Sigmoid colon (tissue), 7 donors: ENCODE measurements around the gene SYT8. TPM values are rescaled to one million over a fixed set of nuclear protein-coding genes. Genes with fewer than 3 reads are reported as not detected.
"Not testable (repeated sequence)": the region's sequence is repeated elsewhere in the genome, so short reads cannot be mapped to it uniquely, and the experiment has no call there.

ENCODE experiments used
- DNase-seq: peaks from one replicate; pipeline ENCODE4 v3.0.0-alpha.2; 2019
- H3K27ac ChIP-seq, 4 donors: fragments of 200-600 bp; sonication (generic); one replicate each; pipeline ENCODE4 v1.5.1; 2016 to 2019; ENCODE audit warnings: mild to moderate bottlenecking in 1 of 4
- H3K27me3 ChIP-seq, 3 donors: fragments of 200-600 bp; sonication (generic); one replicate each; pipeline ENCODE4 v1.5.1; 2019; ENCODE audit warnings: mild to moderate bottlenecking in 1 of 3
- H3K36me3 ChIP-seq, 4 donors: fragments of 200-600 bp; sonication (generic); one replicate each; pipeline ENCODE4 v1.5.1; 2016 to 2019
- H3K4me1 ChIP-seq, 4 donors: fragments of 200-600 bp; sonication (generic); one replicate each; pipeline ENCODE4 v1.5.1; 2017 to 2019
- H3K4me3 ChIP-seq, 4 donors: fragments of 200-600 bp; sonication (generic); one replicate each; pipeline ENCODE4 v1.5.1; 2017 to 2019; ENCODE audit warnings: mild to moderate bottlenecking in 2 of 4, moderate library complexity in 1 of 4
- H3K9me3 ChIP-seq, 4 donors: fragments of 200-600 bp in 3 of 4; sonication (generic) in 3 of 4; one replicate each; pipeline versions ENCODE4 v1.5.1 to v1.6.1; 2013 to 2019
- EP300 ChIP-seq, 4 donors: sonication (generic); formaldehyde crosslinking; IDR thresholded peaks; one replicate each; pipeline ENCODE4 v1.6.1; 2017; ENCODE audit warnings: antibody characterized with exemption in 4 of 4
- POLR2A ChIP-seq, 2 donors: fragments of 450-650 bp; IDR thresholded peaks; one replicate each; pipeline ENCODE4 v1.6.1; 2016; ENCODE audit warnings: antibody characterized with exemption in 2 of 2, mild to moderate bottlenecking in 2 of 2, moderate library complexity in 2 of 2
- POLR2AphosphoS5 ChIP-seq, 4 donors: sonication (generic); formaldehyde crosslinking; IDR thresholded peaks; one replicate each; pipeline ENCODE4 v1.6.1; 2017; ENCODE audit warnings: antibody characterized with exemption in 4 of 4
- WGBS, 2 donors: extraction: QIAGEN DNeasy Blood & Tissue Kit; methylation state at CpG; one replicate each; pipeline ENCODE4 v1.1.7; 2013; 5-methylcytosine and 5-hydroxymethylcytosine counted together
- intact Hi-C: fragments of 100-400 bp; cut with DNase I; formaldehyde crosslinking; loops from one replicate; pipeline ENCODE4 v1.15.1; 2023
- polyA plus RNA-seq, 3 donors: library from polyadenylated mRNA; stranded (reverse); fragments of 200-250 nt; gene quantifications; one replicate each; pipeline ENCODE4 v1.2.3, GENCODE V29; 2013
- total RNA-seq, 4 donors: library from RNA; depleted of rRNA; stranded (reverse); fragments of >200 nt; gene quantifications; one replicate each; pipeline ENCODE4 v1.1.0, GENCODE V29; 2016
- TF ChIP-seq, protein P1 (sequence below), 4 experiments: fragments of 450-650 bp in 3 of 4; fragments of 200-600 bp in 1 of 4; IDR thresholded peaks; one replicate each; pipeline ENCODE4 v1.5.1; 2016 to 2019; ENCODE audit warnings: antibody characterized with exemption in 4 of 4, mild to moderate bottlenecking in 3 of 4, moderate library complexity in 2 of 4
- donor health status: healthy with polysubstance abuse.
- donor health status: Bipolar disorder and iron deficiency.
- donor health status: healthy.

Gene SYT8
- total and polyA plus RNA-seq, 7 donors: 1.8 to 5.4 TPM; not detected in 5

DNA sequence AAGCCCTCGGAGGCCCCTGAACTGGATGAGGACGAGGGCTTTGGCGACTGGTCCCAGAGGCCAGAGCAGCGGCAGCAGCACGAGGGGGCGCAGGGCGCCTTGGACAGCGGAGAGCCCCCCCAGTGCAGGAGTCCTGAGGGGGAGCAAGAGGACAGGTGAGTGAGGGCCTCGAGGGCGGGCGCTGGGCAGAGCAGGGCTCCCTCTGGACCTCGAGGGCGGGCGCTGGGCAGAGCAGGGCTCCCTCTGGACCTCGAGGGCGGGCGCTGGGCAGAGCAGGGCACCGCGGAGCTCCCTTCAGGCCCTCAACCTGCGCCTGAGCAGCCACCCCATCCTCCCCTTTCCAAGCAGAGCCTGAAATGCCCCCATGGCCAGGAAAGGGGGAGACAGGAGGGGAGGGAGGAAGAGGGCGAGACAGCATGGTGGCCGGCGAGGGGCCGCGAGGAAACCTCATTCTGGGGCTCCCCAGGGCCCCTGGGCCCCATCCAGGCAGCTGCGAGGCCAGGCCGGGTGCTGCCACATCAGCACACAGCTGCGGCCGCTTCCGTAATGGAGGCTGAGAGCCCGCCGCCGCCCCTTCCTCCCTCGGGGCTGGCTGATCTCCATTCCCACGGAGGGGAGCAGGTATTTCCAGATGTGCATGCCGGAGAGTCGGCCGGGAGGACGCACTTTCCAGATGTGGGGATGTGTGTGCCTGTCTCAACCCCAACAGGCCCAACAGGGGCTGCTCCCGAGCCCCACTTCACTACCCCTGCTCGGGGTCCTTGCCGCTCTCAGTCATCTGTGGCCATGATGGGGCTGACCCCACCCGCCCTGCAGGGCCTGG lies 46.9 kb downstream of the SYT8 start:
- intact Hi-C loops: loop anchor here (1.0 to 5.0 kb wide), 3 partner anchors 44 to 270 kb away; partner anchors contain the start of gene TNNI2
- peak; percentile 71 for DNase-seq
- 61 to 68% methylated on average over 43 of the region's 43 CpGs for WGBS, 2 donors

DNA sequence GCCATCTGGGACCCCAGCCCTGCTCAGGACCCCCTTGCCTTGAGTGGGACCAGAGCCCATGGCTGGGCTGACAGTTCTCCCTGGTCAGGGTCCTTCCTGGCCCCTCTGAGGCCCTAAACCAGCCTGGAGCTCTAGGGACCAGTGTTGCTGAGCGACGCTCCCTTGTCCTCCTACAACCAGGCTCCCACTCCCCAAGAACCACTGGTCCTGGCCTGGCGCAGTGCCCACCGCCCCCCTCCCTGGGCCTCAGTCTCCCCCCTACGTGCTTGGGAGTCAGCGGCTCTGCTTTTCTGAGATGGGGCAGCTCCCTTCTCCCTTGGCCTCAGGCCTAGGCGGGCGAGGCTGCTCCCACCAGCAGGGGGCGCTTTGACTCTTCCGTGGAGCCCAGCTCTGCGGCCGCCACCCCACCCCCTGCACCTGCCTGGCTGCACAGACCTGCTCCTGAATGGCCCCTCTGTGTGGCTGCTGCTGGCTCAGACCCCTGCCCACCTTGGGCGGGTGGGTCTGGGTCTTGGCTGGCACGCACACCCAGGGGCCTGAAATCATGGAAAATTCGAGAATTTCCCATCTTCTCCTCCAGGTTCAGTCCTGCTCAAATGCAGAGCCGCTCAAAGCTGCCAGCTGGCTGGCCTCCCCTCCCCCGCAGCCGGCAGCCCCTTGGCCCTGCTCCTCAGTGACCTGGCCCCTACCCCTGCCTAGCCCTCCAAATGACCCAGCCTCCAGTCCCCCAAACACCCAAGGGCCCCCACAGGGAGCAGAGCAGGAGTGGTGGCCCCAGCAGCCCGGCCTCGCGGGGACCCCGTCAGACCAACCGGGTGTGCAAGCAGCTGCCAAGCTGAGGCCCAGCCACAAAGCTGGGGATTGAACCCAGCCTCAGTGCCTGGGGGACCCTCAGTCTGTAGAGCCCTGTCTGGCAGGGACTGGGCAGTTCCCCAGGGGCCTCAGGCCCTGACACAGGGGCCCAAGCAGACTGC lies 47.8 kb downstream of the SYT8 start:
- WGBS, 2 donors: 33 to 40% methylated on average over 23 of the region's 23 CpGs
- peak overlapping the region; percentile 65 to 78 (median 68) for H3K27ac ChIP-seq

More for the DNA sequence above, 46.9 kb downstream of the SYT8 start:
- Histone ChIP-seq H3K4me3 (no peak overlapping the region), H3K4me1 (peaks cover 0 to 41% (median 37%) of the 10 kb centered on the region in 4 donors), H3K27ac (peak overlapping the region; percentile 65 to 78 (median 68)), H3K9me3 (no peaks in the 10 kb centered on the region), H3K27me3 (no peaks in the 10 kb centered on the region), H3K36me3 (peaks cover 0 to 6% (median 0%) of the 10 kb centered on the region in 4 donors)
- no peak for TF ChIP-seq POLR2AphosphoS5 (IDR thresholded peaks at IDR 0.05)
- TF ChIP-seq POLR2A (IDR thresholded peaks at IDR 0.05): no peak
- TF ChIP-seq EP300 (IDR thresholded peaks at IDR 0.05): no peak
- TF ChIP-seq, protein P1, sequence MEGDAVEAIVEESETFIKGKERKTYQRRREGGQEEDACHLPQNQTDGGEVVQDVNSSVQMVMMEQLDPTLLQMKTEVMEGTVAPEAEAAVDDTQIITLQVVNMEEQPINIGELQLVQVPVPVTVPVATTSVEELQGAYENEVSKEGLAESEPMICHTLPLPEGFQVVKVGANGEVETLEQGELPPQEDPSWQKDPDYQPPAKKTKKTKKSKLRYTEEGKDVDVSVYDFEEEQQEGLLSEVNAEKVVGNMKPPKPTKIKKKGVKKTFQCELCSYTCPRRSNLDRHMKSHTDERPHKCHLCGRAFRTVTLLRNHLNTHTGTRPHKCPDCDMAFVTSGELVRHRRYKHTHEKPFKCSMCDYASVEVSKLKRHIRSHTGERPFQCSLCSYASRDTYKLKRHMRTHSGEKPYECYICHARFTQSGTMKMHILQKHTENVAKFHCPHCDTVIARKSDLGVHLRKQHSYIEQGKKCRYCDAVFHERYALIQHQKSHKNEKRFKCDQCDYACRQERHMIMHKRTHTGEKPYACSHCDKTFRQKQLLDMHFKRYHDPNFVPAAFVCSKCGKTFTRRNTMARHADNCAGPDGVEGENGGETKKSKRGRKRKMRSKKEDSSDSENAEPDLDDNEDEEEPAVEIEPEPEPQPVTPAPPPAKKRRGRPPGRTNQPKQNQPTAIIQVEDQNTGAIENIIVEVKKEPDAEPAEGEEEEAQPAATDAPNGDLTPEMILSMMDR (IDR thresholded peaks at IDR 0.05): no peak

DNA sequence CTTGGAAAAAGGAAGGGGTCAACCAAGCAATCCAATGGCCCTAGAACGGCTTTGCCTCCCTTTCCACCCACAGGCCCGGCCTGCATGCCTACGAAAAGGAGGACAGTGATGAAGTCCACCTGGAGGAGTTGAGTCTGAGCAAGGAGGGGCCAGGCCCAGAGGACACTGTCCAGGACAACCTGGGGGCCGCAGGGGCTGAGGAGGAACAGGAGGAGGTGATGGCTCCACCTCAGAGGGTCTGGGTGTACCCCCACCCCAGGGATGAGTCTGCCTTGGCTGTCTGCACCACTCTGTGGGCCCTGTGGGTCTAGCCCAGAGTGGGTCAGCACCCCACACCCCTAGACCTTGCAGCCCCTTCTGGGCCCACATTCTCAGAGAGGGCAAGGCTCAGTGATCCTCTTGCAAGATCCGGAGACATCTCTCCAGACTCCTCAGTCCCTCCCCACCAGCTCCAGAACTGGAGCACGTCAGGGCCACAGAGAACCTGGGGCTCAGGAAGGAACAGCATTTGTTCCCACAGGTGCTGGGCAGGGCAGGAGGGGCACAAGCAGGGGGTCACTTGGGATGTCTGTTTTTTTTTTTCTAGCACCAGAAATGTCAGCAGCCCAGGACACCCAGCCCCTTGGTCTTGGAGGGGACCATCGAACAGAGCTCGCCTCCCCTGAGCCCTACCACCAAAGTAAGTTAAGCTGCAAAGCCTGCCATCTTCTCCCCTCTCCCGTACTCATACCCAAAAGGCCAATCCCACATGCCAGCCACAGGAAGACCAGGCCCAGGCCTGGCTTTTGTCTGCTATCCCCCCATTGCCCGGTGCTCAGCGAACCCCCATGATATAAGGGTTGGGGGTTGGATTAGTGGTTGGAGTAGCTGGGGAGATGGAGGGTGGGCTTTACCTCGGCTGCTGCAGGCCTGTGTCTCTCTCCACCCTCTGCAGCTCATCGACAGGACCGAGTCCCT lies 48.8 kb downstream of the SYT8 start:
- no peak for DNase-seq
- TF ChIP-seq EP300 (IDR thresholded peaks at IDR 0.05) (no peak), POLR2A (IDR thresholded peaks at IDR 0.05) (no peak), POLR2AphosphoS5 (IDR thresholded peaks at IDR 0.05) (no peak)
- TF ChIP-seq, protein P1 (IDR thresholded peaks at IDR 0.05): no peak
- no peak overlapping the region for H3K4me3 ChIP-seq
- no peaks in the 10 kb centered on the region for H3K9me3 ChIP-seq
- no peaks in the 10 kb centered on the region for H3K27me3 ChIP-seq
- H3K4me1 ChIP-seq: peaks cover 0 to 29% (median 24%) of the 10 kb centered on the region in 4 donors
- intact Hi-C loops: loop anchor here (5.0 kb wide), 2 partner anchors 46 to 191 kb away; partner anchors contain the start of gene TNNI2
- peak overlapping the region in 1 of 4 donors; percentile 78 for H3K27ac ChIP-seq
- 91 to 93% methylated on average over 14 of the region's 14 CpGs for WGBS, 2 donors
- H3K36me3 ChIP-seq: peaks cover 0 to 6% (median 0%) of the 10 kb centered on the region in 4 donors

More for the DNA sequence above, 47.8 kb downstream of the SYT8 start:
- intact Hi-C loops: loop anchor here (1.0 to 5.0 kb wide), 3 partner anchors 45 to 269 kb away; partner anchors contain the start of gene TNNI2
- no peak for TF ChIP-seq EP300 (IDR thresholded peaks at IDR 0.05)
- TF ChIP-seq, protein P1 (IDR thresholded peaks at IDR 0.05): peak; percentile 65 to 86 (median 74)
- H3K4me3 ChIP-seq: no peak overlapping the region
- peaks cover 0 to 6% (median 0%) of the 10 kb centered on the region in 4 donors for H3K36me3 ChIP-seq
- no peaks in the 10 kb centered on the region for H3K27me3 ChIP-seq
- H3K9me3 ChIP-seq: no peaks in the 10 kb centered on the region
- H3K4me1 ChIP-seq: peaks cover 0 to 32% (median 28%) of the 10 kb centered on the region in 4 donors
- peak; percentile 91 for DNase-seq

DNA sequence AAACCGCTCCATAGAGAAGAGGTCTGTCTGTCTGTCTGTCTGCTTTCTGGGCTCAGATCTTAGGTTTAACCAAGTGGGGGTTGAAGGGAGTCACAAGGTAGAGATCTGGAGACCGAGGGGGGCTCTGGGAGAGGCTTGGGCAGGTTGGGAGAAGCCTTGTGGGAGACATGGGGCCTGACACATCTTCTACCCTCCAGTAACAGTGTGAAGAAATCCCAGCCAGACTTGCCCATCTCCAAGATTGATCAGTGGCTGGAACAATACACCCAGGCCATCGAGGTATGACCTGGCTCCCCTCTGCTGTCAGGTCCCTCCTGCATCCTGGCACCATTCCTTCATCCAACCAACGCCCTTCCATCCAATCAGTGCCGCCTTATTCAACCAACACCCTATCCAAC lies 49.5 kb downstream of the SYT8 start:
- H3K4me1 ChIP-seq: peaks cover 0 to 29% (median 24%) of the 10 kb centered on the region in 4 donors
- no peak for DNase-seq
- intact Hi-C loops: loop anchor here (5.0 kb wide), 2 partner anchors 47 to 192 kb away; partner anchors contain the start of gene TNNI2

DNA sequence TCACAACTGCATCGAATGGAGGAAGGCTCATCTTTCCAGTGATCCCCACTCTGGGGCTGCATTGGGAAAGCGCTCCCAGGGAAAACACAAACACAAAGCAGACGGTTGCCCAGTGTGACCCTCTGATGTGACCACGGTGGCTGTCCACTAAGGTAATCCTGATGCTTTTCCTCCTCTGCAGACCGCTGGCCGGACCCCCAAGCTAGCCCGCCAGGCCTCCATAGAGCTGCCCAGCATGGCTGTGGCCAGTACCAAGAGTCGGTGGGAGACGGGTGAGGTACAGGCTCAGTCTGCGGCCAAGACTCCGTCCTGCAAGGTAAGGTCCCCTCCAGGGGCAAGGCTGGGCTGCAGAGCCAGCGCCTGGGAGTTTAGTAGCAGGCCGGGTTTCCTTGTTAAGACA lies 51.8 kb downstream of the SYT8 start:
- DNase-seq: peak; percentile 28
- H3K4me1 ChIP-seq: peaks cover 0 to 13% (median 9%) of the 10 kb centered on the region in 4 donors
- H3K9me3 ChIP-seq, intact Hi-C loops, H3K27me3 ChIP-seq, H3K27ac ChIP-seq, H3K36me3 ChIP-seq, H3K4me3 ChIP-seq: not testable (repeated sequence)
- 87 to 93% methylated on average over 13 of the region's 13 CpGs for WGBS, 2 donors

More for the DNA sequence above, 49.5 kb downstream of the SYT8 start:
- H3K27ac ChIP-seq: no peak overlapping the region
- H3K9me3 ChIP-seq: no peaks in the 10 kb centered on the region
- no peak overlapping the region for H3K4me3 ChIP-seq
- TF ChIP-seq EP300 (IDR thresholded peaks at IDR 0.05) (no peak), POLR2AphosphoS5 (IDR thresholded peaks at IDR 0.05) (no peak), POLR2A (IDR thresholded peaks at IDR 0.05) (no peak)
- TF ChIP-seq, protein P1 (IDR thresholded peaks at IDR 0.05): no peak
- H3K27me3 ChIP-seq: no peaks in the 10 kb centered on the region
- 75 to 93% methylated on average over 5 of the region's 5 CpGs for WGBS, 2 donors
- peaks cover 0 to 6% (median 0%) of the 10 kb centered on the region in 4 donors for H3K36me3 ChIP-seq
